Liver (tissue), 9 donors: ENCODE measurements around the gene CERKL. TPM values are rescaled to one million over a fixed set of nuclear protein-coding genes. Genes with fewer than 3 reads are reported as not detected.

ENCODE experiments used
- DNase-seq: peaks from one replicate; pipeline ENCODE4 v3.0.0-alpha.2; 2017; ENCODE audit warnings: low spot score
- H3K27ac ChIP-seq, 2 donors: one replicate each; pipeline ENCODE4 v1.7.0; 2013; ENCODE audit warnings: inconsistent platforms in 2 of 2, low read length in 2 of 2, control low read depth in 1 of 2, low read depth in 1 of 2, mild to moderate bottlenecking in 1 of 2
- H3K27me3 ChIP-seq, 4 donors: one replicate each; pipeline versions ENCODE4 v1.6.1 to v1.7.0; 2013; ENCODE audit warnings: low read length in 3 of 4, inconsistent platforms in 1 of 4, mild to moderate bottlenecking in 1 of 4, moderate library complexity in 1 of 4; ENCODE audit not compliant: control insufficient read depth in 4 of 4, insufficient read depth in 4 of 4
- H3K36me3 ChIP-seq, 4 donors: one replicate each; pipeline versions ENCODE4 v1.6.1 to v1.7.0; 2013; ENCODE audit warnings: low read length in 3 of 4, mild to moderate bottlenecking in 3 of 4, low read depth in 1 of 4, moderate library complexity in 1 of 4; ENCODE audit not compliant: control insufficient read depth in 4 of 4, insufficient read depth in 3 of 4
- H3K4me1 ChIP-seq, 4 donors: one replicate each; pipeline versions ENCODE4 v1.6.1 to v1.7.0; 2013; ENCODE audit warnings: low read length in 3 of 4, mild to moderate bottlenecking in 3 of 4, moderate library complexity in 1 of 4; ENCODE audit not compliant: control insufficient read depth in 4 of 4, insufficient read depth in 4 of 4
- H3K4me3 ChIP-seq, 3 donors: one replicate each; pipeline versions ENCODE4 v1.6.1 to v1.7.0; 2013; ENCODE audit warnings: low read length in 3 of 3, control low read depth in 1 of 3, low read depth in 1 of 3, mild to moderate bottlenecking in 1 of 3
- H3K9ac ChIP-seq, 2 donors: one replicate each; pipeline ENCODE4 v1.7.0; 2013; ENCODE audit warnings: low read length in 2 of 2, mild to moderate bottlenecking in 2 of 2, moderate library complexity in 2 of 2, control low read depth in 1 of 2, low read depth in 1 of 2
- H3K9me3 ChIP-seq, 4 donors: one replicate each; pipeline versions ENCODE4 v1.6.1 to v1.7.0; 2013; ENCODE audit warnings: low read length in 3 of 4; ENCODE audit not compliant: control insufficient read depth in 4 of 4
- EGR1 ChIP-seq, 2 donors: IDR thresholded peaks; 2 replicates each; pipeline ENCODE4 v1.6.1; 2016 to 2018; ENCODE audit warnings: antibody characterized with exemption in 2 of 2, low read depth in 2 of 2
- FOXA1 ChIP-seq: IDR thresholded peaks from 2 replicates; pipeline ENCODE4 v1.6.1; 2016; ENCODE audit warnings: antibody characterized with exemption
- FOXA2 ChIP-seq: IDR thresholded peaks from 2 replicates; pipeline ENCODE4 v1.6.1; 2016; ENCODE audit warnings: antibody characterized with exemption
- HNF4A ChIP-seq, 2 donors: conservative IDR thresholded peaks; 2 replicates each; pipeline ENCODE4 v1.6.1; 2016; ENCODE audit warnings: antibody characterized with exemption in 2 of 2, mild to moderate bottlenecking in 2 of 2
- HNF4G ChIP-seq: IDR thresholded peaks from 2 replicates; pipeline ENCODE4 v1.6.1; 2016; ENCODE audit warnings: antibody characterized with exemption
- MAX ChIP-seq: IDR thresholded peaks from 2 replicates; pipeline ENCODE4 v1.6.1; 2016; ENCODE audit warnings: antibody characterized with exemption
- RAD21 ChIP-seq, 2 donors: IDR thresholded peaks; 2 replicates each; pipeline ENCODE4 v1.6.1; 2016; ENCODE audit warnings: antibody characterized with exemption in 2 of 2, mild to moderate bottlenecking in 2 of 2
- REST ChIP-seq: IDR thresholded peaks from 2 replicates; pipeline ENCODE4 v1.6.1; 2016; ENCODE audit warnings: antibody characterized with exemption, mild to moderate bottlenecking
- RXRA ChIP-seq, 2 donors: IDR thresholded peaks; 2 replicates each; pipeline ENCODE4 v1.6.1; 2017 to 2018; ENCODE audit warnings: antibody characterized with exemption in 2 of 2, mild to moderate bottlenecking in 1 of 2
- TAF1 ChIP-seq: conservative IDR thresholded peaks from 2 replicates; pipeline ENCODE4 v1.6.1; 2016; ENCODE audit warnings: antibody characterized with exemption, mild to moderate bottlenecking
- YY1 ChIP-seq: IDR thresholded peaks from 2 replicates; pipeline ENCODE4 v1.6.1; 2016; ENCODE audit warnings: antibody characterized with exemption, mild to moderate bottlenecking
- ZBTB33 ChIP-seq: IDR thresholded peaks from 2 replicates; pipeline ENCODE4 v1.6.1; 2016; ENCODE audit warnings: antibody characterized with exemption
- WGBS: extraction: QIAGEN DNeasy Blood & Tissue Kit; methylation state at CpG from one replicate; pipeline ENCODE4 v1.1.7; 2013; 5-methylcytosine and 5-hydroxymethylcytosine counted together
- polyA plus RNA-seq, 2 donors: library from polyadenylated mRNA; stranded (reverse) in 1 of 2; unstranded in 1 of 2; fragments of 200-250 nt in 1 of 2; fragments of >200 nt in 1 of 2; fragmentation: Nextera tagmentation in 1 of 2; extraction: Ambion mirVana in 1 of 2; gene quantifications; one replicate each; pipeline versions ENCODE4 v1.2.1 to v1.2.3, GENCODE V29; 2013 to 2015
- total RNA-seq, 2 donors: library from RNA; depleted of rRNA; stranded (reverse); fragments of >200 nt; gene quantifications; one replicate each; pipeline ENCODE4 v1.2.3, GENCODE V29; 2014
- donor health status: healthy.
- donor health status: healthy.
- donor health status: healthy.
- donor health status: healthy.
- donor health status: healthy.

Gene CERKL
- total and polyA plus RNA-seq, 4 donors, result 0.50 to 0.79 TPM; not detected in 2

- TF ChIP-seq ZBTB33, result no peak
These were observed 98.5 kb downstream of the CERKL start (continued) for GRCh38 chr2:181558371-181558770.

- Histone ChIP-seq H3K9me3 (no peaks in the 10 kb centered on the region), H3K27ac (no peak overlapping the region), H3K4me1 (no peaks in the 10 kb centered on the region), H3K36me3 (no peaks in the 10 kb centered on the region), H3K9ac (no peak overlapping the region), H3K27me3 (no peaks in the 10 kb centered on the region), H3K4me3 (no peak overlapping the region)
- WGBS, result 79% methylated on average over 2 of the region's 2 CpGs
- no peak for DNase-seq
- no peak for TF ChIP-seq EGR1 (IDR thresholded peaks at IDR 0.05; ENCODE audit: low read depth in 2 of 2)
- TF ChIP-seq RAD21 (IDR thresholded peaks at IDR 0.05), result no peak
- no peak for TF ChIP-seq MAX
- TF ChIP-seq TAF1, result no peak
- TF ChIP-seq RXRA (IDR thresholded peaks at IDR 0.05), result no peak
- no peak for TF ChIP-seq FOXA1
- no peak for TF ChIP-seq HNF4A (conservative IDR thresholded peaks at IDR 0.05)
- no peak for TF ChIP-seq ZBTB33
- TF ChIP-seq HNF4G, result no peak
- TF ChIP-seq FOXA2, result no peak
These were observed 102.7 kb downstream of the CERKL start for GRCh38 chr2:181554061-181554830.

GRCh38 chr2:181553244-181553643 is 103.7 kb downstream of the CERKL start:
- no peak overlapping the region for H3K9ac ChIP-seq
- H3K9me3 ChIP-seq, result no peaks in the 10 kb centered on the region
- H3K4me1 ChIP-seq, result no peaks in the 10 kb centered on the region
- no peaks in the 10 kb centered on the region for H3K27me3 ChIP-seq
- TF ChIP-seq MAX, result no peak
- no peak for TF ChIP-seq REST
- TF ChIP-seq YY1, result no peak
- no peak for TF ChIP-seq RAD21 (IDR thresholded peaks at IDR 0.05)
- no peak for TF ChIP-seq HNF4G
- H3K4me3 ChIP-seq, result no peak overlapping the region
- H3K36me3 ChIP-seq, result no peaks in the 10 kb centered on the region
- 90% methylated on average over 2 of the region's 2 CpGs for WGBS
- H3K27ac ChIP-seq, result no peak overlapping the region
- DNase-seq, result no peak
